ENCODE measurements around the gene TXNRD2.
"Not testable (repeated sequence)": the region's sequence is repeated elsewhere in the genome, so short reads cannot be mapped to it uniquely, and the experiment has no call there.

The TXNRD2 gene

DNA sequence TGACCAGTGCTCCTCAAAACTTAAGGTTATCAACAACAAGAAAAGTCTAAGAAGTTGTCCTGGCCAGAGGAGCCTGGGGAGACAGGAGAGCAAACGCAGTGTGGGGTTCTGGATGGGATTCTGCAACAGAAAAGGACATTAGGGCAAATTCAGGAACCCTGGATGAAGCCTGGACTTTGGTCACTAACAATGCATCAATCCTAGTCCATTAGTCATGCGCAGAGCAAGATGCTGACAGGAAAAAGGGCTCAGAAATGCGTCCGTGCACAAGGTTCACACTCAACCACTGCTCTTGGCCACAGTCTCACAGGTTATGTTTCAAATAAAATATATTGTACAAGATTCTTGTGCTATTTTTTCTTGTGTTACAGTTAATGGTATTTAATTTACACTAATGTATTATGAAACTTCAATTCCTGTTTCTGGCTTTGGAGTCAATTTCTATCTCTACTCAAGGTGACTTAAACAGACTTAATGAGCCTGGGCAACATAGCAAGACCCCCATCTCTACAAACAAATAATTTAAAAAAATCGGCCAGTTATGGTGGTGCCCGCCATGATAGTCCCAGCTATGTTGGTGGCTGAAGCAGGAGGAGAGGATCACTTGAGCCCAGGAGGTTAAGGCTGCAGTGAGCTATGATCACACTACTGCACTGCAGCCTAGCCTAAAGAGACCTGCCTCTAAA, 100.5 kb downstream of the TXNRD2 start:
- no peak for DNase-seq (ENCODE audit: low read depth)
- TF ChIP-seq, protein P1, sequence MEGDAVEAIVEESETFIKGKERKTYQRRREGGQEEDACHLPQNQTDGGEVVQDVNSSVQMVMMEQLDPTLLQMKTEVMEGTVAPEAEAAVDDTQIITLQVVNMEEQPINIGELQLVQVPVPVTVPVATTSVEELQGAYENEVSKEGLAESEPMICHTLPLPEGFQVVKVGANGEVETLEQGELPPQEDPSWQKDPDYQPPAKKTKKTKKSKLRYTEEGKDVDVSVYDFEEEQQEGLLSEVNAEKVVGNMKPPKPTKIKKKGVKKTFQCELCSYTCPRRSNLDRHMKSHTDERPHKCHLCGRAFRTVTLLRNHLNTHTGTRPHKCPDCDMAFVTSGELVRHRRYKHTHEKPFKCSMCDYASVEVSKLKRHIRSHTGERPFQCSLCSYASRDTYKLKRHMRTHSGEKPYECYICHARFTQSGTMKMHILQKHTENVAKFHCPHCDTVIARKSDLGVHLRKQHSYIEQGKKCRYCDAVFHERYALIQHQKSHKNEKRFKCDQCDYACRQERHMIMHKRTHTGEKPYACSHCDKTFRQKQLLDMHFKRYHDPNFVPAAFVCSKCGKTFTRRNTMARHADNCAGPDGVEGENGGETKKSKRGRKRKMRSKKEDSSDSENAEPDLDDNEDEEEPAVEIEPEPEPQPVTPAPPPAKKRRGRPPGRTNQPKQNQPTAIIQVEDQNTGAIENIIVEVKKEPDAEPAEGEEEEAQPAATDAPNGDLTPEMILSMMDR (IDR thresholded peaks at IDR 0.05; ENCODE audit: low read depth, low read length, missing control alignments) = no peak
- H3K4me3 ChIP-seq (ENCODE audit: low read depth, low read length) = no peak overlapping the region
- in situ Hi-C loops (cut with HindIII; ENCODE audit: low sequenced_read_pairs) = no loop called here

DNA sequence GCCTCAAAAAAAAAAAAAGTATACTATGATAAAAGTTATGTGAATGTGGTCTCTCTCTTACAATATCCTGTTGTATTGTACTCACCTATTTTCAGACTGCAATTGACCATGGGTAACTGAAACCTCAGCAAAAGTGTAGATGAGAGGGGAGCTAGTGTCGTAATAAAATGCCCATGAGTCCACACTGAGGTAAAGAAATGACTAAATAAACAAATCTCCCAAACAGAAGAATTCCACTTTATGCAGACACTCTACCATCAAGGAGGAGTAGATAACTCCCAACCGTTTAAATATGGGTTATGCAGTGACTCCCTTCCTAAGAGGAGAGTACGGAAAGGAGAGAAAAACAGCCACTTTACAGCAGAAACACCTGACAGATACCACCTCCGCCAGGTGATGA, 101.6 kb downstream of the TXNRD2 start:
- DNase-seq (ENCODE audit: low read depth) = no peak
- no peak overlapping the region for H3K4me3 ChIP-seq (ENCODE audit: low read depth, low read length)
- in situ Hi-C loops (cut with HindIII; ENCODE audit: low sequenced_read_pairs) = no loop called here
- TF ChIP-seq, protein P1 (IDR thresholded peaks at IDR 0.05; ENCODE audit: low read depth, low read length, missing control alignments) = no peak

DNA sequence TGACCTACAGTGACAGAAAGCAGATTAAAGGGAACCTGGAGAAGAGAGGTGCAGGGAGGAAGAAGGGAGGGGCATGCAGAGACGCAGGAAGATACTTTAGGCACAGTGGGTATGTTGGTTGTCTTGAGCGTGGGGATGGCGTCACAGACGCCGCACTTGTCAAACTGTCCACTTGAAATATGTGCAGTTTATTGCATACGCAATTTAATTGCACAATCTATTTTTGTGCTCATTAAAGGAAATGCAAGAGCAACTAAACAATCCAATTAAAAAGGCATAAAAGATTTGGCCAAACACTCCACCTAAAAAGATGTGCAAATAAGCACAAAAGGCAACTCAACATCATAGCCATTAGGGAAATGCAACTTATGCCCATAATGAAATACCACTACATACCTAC, 103.7 kb downstream of the TXNRD2 start:
- DNase-seq (ENCODE audit: low read depth) = no peak
- TF ChIP-seq, protein P1 (IDR thresholded peaks at IDR 0.05; ENCODE audit: low read depth, low read length, missing control alignments) = no peak
- in situ Hi-C loops (cut with HindIII; ENCODE audit: low sequenced_read_pairs) = no loop called here
- H3K4me3 ChIP-seq (ENCODE audit: low read depth, low read length) = no peak overlapping the region

DNA sequence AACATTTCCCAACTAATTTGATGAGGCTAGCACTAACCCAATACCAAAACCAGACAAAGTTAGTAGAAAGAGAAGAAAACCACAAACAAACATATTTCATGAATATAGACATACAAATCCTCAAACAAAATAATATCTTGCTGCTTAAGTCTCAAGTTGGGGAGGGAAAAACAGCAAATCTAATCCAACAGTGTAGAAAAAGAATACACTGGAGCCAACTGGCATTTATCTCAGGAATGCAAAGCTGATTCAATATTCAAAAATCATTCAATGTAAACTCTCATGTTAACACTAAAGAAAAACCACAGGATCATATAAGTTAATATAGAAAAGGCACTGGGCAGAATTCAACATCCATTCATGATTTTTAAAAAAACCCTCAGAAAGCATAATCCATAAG, 105.1 kb downstream of the TXNRD2 start:
- in situ Hi-C loops (cut with HindIII; ENCODE audit: low sequenced_read_pairs) = no loop called here
- no peak for DNase-seq (ENCODE audit: low read depth)
- no peak overlapping the region for H3K4me3 ChIP-seq (ENCODE audit: low read depth, low read length)
- TF ChIP-seq, protein P1 (IDR thresholded peaks at IDR 0.05; ENCODE audit: low read depth, low read length, missing control alignments) = no peak

DNA sequence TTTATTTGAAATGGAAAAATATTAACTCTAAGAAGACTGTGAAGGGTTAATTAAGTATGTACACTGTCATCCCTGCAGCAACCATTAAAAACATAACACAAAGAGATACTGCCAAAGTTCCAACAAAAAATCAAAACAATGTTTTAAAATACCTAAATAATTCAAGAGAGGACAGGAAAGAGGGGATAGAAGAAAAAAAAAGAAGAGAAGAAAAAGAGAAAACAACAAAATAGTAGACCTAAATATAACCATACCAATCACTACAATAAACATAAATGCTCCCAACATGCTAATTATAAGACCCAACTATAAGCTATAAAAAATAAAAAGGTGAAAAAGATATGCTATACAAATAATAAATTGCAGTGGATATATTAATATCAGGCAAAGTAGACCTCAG, 107.0 kb downstream of the TXNRD2 start:
- no peak for DNase-seq (ENCODE audit: low read depth)
- H3K4me3 ChIP-seq (ENCODE audit: low read depth, low read length) = no peak overlapping the region
- in situ Hi-C loops (cut with HindIII; ENCODE audit: low sequenced_read_pairs) = loop anchor here (5.0 kb wide), 1 partner anchor 77 kb away; no protein-coding TSS in a partner anchor
- TF ChIP-seq, protein P1 (IDR thresholded peaks at IDR 0.05; ENCODE audit: low read depth, low read length, missing control alignments) = no peak

DNA sequence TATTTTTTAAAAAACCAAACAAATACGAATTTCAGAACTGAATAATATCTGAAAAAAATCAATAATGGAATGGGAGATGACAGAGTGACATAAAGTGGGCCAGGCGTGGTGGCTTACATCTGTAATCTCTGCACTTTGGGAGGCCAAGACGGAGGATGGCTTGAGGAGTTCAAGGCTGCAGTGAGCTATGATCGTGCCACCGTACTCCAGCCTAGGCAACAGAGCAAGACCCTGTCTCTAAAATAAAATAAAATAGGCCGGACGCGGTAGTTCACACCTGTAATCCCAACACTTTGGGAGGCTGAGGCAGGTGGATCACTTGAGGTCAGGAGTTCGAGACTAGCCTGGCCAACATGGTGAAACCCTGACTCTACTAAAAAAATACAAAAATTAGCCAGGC, 108.3 kb downstream of the TXNRD2 start:
- not testable (repeated sequence) for DNase-seq (ENCODE audit: low read depth); H3K4me3 ChIP-seq (ENCODE audit: low read depth, low read length)
- in situ Hi-C loops (cut with HindIII; ENCODE audit: low sequenced_read_pairs) = loop anchor here (5.0 kb wide), 1 partner anchor 76 kb away; no protein-coding TSS in a partner anchor

DNA sequence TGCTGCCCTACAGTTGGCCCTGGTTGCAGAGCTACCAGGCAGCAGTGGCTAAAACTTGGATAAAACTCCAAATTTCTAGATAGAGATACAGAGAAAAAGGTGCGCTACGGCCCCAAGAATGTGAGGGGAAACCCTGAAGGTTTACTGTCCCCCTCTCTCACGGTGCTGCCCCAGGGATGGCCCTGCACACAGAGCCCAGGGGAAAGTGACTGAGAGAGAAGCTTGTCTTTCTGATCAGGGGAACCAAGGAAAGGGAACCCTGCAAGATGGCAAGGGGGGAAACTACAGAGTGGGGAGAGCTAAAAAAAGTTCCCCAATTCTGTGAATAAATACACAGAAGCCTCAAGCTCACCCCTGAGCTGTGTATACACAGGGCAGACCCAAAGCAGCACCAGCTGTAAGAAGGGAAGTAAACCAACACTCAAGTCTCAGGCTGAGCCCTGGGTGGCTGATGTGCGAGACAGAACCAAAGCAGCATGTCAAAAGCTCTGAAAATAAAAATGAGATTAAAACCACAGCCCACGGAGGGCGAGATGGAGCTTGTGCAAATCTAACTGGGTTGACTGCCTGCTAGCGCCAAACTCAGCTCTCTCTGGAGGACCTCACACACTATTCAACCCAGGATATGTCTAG, 109.0 kb downstream of the TXNRD2 start:
- in situ Hi-C loops (cut with HindIII; ENCODE audit: low sequenced_read_pairs) = loop anchor here (5.0 kb wide), 1 partner anchor 75 kb away; no protein-coding TSS in a partner anchor
- no peak for DNase-seq (ENCODE audit: low read depth)
- no peak overlapping the region for H3K4me3 ChIP-seq (ENCODE audit: low read depth, low read length)
- TF ChIP-seq, protein P1 (IDR thresholded peaks at IDR 0.05; ENCODE audit: low read depth, low read length, missing control alignments) = no peak

DNA sequence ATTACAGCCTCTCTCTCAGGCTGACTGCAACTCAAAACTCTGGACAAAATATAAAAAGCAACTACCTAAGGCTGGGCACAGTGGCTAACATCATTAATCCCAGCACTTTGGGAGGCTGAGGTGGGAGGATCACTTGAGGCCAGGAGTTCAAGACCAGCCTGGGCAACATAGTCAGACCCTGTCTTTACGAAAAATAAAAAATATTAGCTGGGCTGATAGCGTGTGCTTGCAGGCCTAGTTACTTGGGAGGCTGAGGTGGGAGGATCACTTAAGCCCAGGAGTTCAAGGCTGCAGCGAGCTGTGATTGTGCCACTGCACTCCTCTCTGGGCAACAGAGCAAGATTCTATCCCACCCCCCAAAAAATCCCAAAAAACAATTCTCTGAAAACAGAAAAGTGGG, 109.6 kb downstream of the TXNRD2 start:
- DNase-seq (ENCODE audit: low read depth); H3K4me3 ChIP-seq (ENCODE audit: low read depth, low read length): not testable (repeated sequence)
- in situ Hi-C loops (cut with HindIII; ENCODE audit: low sequenced_read_pairs) = loop anchor here (5.0 kb wide), 1 partner anchor 75 kb away; no protein-coding TSS in a partner anchor
